Gastrocnemius medialis (tissue), 4 donors: ENCODE data around the gene SCN7A. TPM values are rescaled to one million over a fixed set of nuclear protein-coding genes. Genes with fewer than 3 reads are reported as not detected.

ENCODE experiments used
- ATAC-seq, 2 donors: fragments of 150-250 bp; one replicate each; pipeline ENCODE4 v1.9.1; 2016
- DNase-seq, 2 donors: peaks; one replicate each; pipeline ENCODE4 v3.0.0-alpha.2; 2019
- H3K27ac ChIP-seq, 4 donors: fragments of 200-600 bp; sonication (generic); 1 replicate in 1 of 4; 2 replicates in 3 of 4; pipeline ENCODE4 v1.5.1; 2016 to 2018; ENCODE audit warnings: mild to moderate bottlenecking in 2 of 4, moderate library complexity in 1 of 4
- H3K27me3 ChIP-seq, 3 donors: fragments of 200-600 bp; sonication (generic) in 2 of 3; 1 replicate in 1 of 3; 2 replicates in 2 of 3; pipeline versions ENCODE4 v1.5.1 to v1.6.0; 2016 to 2019; ENCODE audit warnings: mild to moderate bottlenecking in 1 of 3, moderate library complexity in 1 of 3
- H3K36me3 ChIP-seq, 2 donors: fragments of 200-600 bp; sonication (generic) in 1 of 2; one replicate each; pipeline ENCODE4 v1.5.1; 2017 to 2018
- H3K4me1 ChIP-seq, 2 donors: fragments of 200-600 bp; sonication (generic) in 1 of 2; one replicate each; pipeline ENCODE4 v1.5.1; 2016 to 2017; ENCODE audit warnings: mild to moderate bottlenecking in 2 of 2
- H3K4me3 ChIP-seq, 4 donors: fragments of 200-600 bp; sonication (generic) in 3 of 4; 1 replicate in 1 of 4; 2 replicates in 3 of 4; pipeline ENCODE4 v1.5.1; 2016 to 2019; ENCODE audit warnings: mild to moderate bottlenecking in 2 of 4
- H3K9me3 ChIP-seq, 3 donors: fragments of 200-600 bp; sonication (generic) in 2 of 3; 1 replicate in 1 of 3; 2 replicates in 2 of 3; pipeline ENCODE4 v1.5.1; 2016 to 2019
- POLR2A ChIP-seq, 2 donors: fragments of 450-650 bp; IDR thresholded peaks; one replicate each; pipeline ENCODE4 v1.6.1; 2017; ENCODE audit warnings: antibody characterized with exemption in 2 of 2, mild to moderate bottlenecking in 2 of 2, moderate library complexity in 2 of 2
- in situ Hi-C, 4 donors: fragments of 200-750 bp; cut with MboI; loops; one replicate each; pipeline versions ENCODE4 v1.15.0 to v1.8.0; 2017; ENCODE audit warnings: low sequenced_read_pairs in 4 of 4
- intact Hi-C: fragments of 100-400 bp; cut with DNase I; formaldehyde crosslinking; loops from one replicate; pipeline ENCODE4 v1.15.1; 2023; ENCODE audit warnings: low total_unique reads
- total RNA-seq, 4 donors: library from RNA; depleted of rRNA; stranded (reverse); fragments of >200 nt; gene quantifications; one replicate each; pipeline versions ENCODE4 v1.1.0 to v1.2.3, GENCODE V29; 2016
- TF ChIP-seq, protein P1 (sequence below), 5 experiments: fragments of 450-650 bp in 3 of 5; fragments of 200-600 bp in 2 of 5; sonication (generic) in 2 of 5; IDR thresholded peaks in 4 of 5; conservative IDR thresholded peaks in 1 of 5; 1 replicate in 4 of 5; 2 replicates in 1 of 5; pipeline ENCODE4 v1.5.1; 2016 to 2019; ENCODE audit warnings: antibody characterized with exemption in 5 of 5, mild to moderate bottlenecking in 3 of 5, moderate library complexity in 3 of 5

SCN7A gene
- 10 to 100 TPM in 1 of 4 donors, 1 to 10 TPM in 3; 2.5 to 16.5 (median 5.2) TPM for total RNA-seq

DNA sequence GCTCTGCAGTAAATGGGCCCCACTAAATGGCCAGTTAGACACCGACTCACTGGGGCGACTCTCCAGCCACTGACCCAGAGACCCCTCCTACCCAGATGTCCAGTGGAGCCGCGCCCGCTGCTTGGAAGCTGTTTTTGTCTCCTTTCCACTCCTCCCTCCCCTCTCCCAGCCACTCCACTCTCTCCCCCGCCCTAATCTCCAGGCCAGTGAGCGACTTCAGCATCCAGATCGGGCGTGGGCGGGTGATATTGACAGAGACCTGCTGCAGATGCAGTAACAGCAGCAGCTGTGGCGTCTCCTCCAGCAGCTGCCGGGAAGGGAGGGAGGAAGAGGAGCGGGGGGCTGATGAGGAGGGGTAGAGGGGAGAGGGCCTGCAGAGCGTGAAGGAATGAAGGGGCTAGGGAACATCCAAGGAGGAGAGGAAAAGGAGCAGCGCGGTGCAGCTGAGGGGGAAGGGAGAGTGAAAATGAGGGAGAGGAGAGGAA, at the start of gene SCN7A:
SCN7A (minus strand) TSS at position 110 of the 485 bp plus-strand sequence. CDS start 16,553 bp downstream, outside the sequence.
- Histone ChIP-seq H3K4me3 (peak within 1 kb of the TSS; percentile 15 to 43 (median 27)), H3K36me3 (no peaks in the 10 kb centered on the region), H3K4me1 (peaks cover 0 to 4% of the 10 kb centered on the region in 2 donors), H3K9me3 (no peaks in the 10 kb centered on the region), H3K27ac (peak within 1 kb of the TSS in 3 of 4 donors; percentile 5 to 41 (median 41)), H3K27me3 (peaks cover 0 to 3% (median 0%) of the 10 kb centered on the region in 3 donors)
- DNase-seq (peak; percentile 37 to 51), ATAC-seq (peak; percentile 38 to 44)
- in situ Hi-C loops = no loop called here
- intact Hi-C loops = no loop called here
- TF ChIP-seq, protein P1, sequence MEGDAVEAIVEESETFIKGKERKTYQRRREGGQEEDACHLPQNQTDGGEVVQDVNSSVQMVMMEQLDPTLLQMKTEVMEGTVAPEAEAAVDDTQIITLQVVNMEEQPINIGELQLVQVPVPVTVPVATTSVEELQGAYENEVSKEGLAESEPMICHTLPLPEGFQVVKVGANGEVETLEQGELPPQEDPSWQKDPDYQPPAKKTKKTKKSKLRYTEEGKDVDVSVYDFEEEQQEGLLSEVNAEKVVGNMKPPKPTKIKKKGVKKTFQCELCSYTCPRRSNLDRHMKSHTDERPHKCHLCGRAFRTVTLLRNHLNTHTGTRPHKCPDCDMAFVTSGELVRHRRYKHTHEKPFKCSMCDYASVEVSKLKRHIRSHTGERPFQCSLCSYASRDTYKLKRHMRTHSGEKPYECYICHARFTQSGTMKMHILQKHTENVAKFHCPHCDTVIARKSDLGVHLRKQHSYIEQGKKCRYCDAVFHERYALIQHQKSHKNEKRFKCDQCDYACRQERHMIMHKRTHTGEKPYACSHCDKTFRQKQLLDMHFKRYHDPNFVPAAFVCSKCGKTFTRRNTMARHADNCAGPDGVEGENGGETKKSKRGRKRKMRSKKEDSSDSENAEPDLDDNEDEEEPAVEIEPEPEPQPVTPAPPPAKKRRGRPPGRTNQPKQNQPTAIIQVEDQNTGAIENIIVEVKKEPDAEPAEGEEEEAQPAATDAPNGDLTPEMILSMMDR (IDR thresholded peaks at IDR 0.05 in 4 of 5, conservative IDR thresholded peaks at IDR 0.05 in 1 of 5) = no peak
- TF ChIP-seq POLR2A (IDR thresholded peaks at IDR 0.05) = no peak

GRCh38 chr2:166539340-166540162, 45.5 kb upstream of the SCN7A start:
- H3K4me1 ChIP-seq = no peaks in the 10 kb centered on the region
- H3K36me3 ChIP-seq = no peaks in the 10 kb centered on the region
- H3K9me3 ChIP-seq = no peaks in the 10 kb centered on the region
- no peak overlapping the region for H3K27ac ChIP-seq
- no peaks in the 10 kb centered on the region for H3K27me3 ChIP-seq
- TF ChIP-seq, protein P1 (IDR thresholded peaks at IDR 0.05 in 4 of 5, conservative IDR thresholded peaks at IDR 0.05 in 1 of 5) = peak; percentile 32 to 75 (median 65)
- no peak for TF ChIP-seq POLR2A (IDR thresholded peaks at IDR 0.05)
- DNase-seq = no peak
- intact Hi-C loops = loop anchor here (5.0 to 10.0 kb wide), 2 partner anchors 675 to 1578 kb away; no protein-coding TSS in a partner anchor
- peak overlapping the region in 1 of 4 donors; percentile 28 for H3K4me3 ChIP-seq
- peak; percentile 72 to 94 for ATAC-seq
- in situ Hi-C loops = loop anchor here (10.0 to 25.0 kb wide), 4 partner anchors 675 to 1575 kb away; no protein-coding TSS in a partner anchor

DNA sequence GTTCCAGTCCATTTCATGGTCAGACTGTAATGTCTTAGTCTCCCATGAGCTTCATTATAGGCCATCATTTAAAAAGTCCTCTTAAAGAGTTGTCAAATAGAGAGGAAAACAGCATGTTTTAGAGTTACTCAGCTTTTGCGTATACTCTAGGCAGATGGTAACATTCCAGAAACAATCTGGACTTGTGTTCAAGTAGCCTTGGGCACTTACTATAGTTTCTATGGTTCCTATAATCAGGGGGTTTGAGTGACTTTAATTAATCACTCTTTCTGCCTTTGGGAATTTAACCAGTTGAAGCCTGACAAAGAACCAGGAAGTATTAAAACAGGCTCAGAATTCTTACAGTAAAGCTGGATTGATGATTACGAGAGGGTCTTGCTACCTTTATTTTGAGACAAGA, 42.1 kb upstream of the SCN7A start:
- no peak overlapping the region for H3K27ac ChIP-seq
- H3K36me3 ChIP-seq = no peaks in the 10 kb centered on the region
- H3K4me1 ChIP-seq = no peaks in the 10 kb centered on the region
- DNase-seq (no peak), ATAC-seq (no peak)
- intact Hi-C loops = loop anchor here (5.0 to 10.0 kb wide), 2 partner anchors 679 to 1581 kb away; no protein-coding TSS in a partner anchor
- H3K27me3 ChIP-seq = no peaks in the 10 kb centered on the region
- no peak for TF ChIP-seq POLR2A (IDR thresholded peaks at IDR 0.05)
- TF ChIP-seq, protein P1 (IDR thresholded peaks at IDR 0.05 in 4 of 5, conservative IDR thresholded peaks at IDR 0.05 in 1 of 5) = no peak
- H3K4me3 ChIP-seq = no peak overlapping the region
- in situ Hi-C loops = loop anchor here (10.0 to 25.0 kb wide), 3 partner anchors 679 to 1576 kb away; no protein-coding TSS in a partner anchor
- H3K9me3 ChIP-seq = no peaks in the 10 kb centered on the region

DNA sequence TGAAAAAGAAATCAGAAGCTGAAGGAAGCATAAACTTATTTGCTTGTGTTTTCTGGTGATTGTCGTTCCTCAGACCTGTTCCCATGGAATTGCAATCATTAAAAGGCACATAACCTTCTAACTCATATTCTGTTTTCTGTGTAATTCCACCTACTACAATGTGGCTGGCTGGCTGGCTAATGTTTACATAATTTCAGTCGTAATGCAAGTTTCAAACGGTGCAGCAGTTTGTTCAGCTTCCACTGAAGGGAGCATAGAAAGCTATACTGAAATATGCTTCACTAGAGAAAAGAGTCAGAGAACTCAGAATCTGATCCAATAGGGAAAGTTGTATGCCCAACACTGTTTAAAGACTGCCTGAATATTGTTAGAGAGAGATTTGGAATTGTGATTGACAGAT, 27.1 kb upstream of the SCN7A start:
- in situ Hi-C loops (no loop called here), intact Hi-C loops (no loop called here)
- H3K27me3 ChIP-seq = no peaks in the 10 kb centered on the region
- DNase-seq = no peak
- no peak overlapping the region for H3K4me3 ChIP-seq
- H3K4me1 ChIP-seq = no peaks in the 10 kb centered on the region
- H3K27ac ChIP-seq = no peak overlapping the region
- TF ChIP-seq, protein P1 (IDR thresholded peaks at IDR 0.05 in 4 of 5, conservative IDR thresholded peaks at IDR 0.05 in 1 of 5) = no peak
- TF ChIP-seq POLR2A (IDR thresholded peaks at IDR 0.05) = no peak
- no peak for ATAC-seq
- no peaks in the 10 kb centered on the region for H3K9me3 ChIP-seq
- no peaks in the 10 kb centered on the region for H3K36me3 ChIP-seq
